PC-9 (cell line): ENCODE measurements around the gene NDE1. TPM values are rescaled to one million over a fixed set of nuclear protein-coding genes. Genes with fewer than 3 reads are reported as not detected.
"Not testable (repeated sequence)": the region's sequence is repeated elsewhere in the genome, so short reads cannot be mapped to it uniquely, and the experiment has no call there.

Source experiments
- BruUV-seq: library from RNA; stranded (reverse); fragments of 400-500 nt; replicated peaks from 2 replicates; lab custom pipeline; 2021; lab: Mats Ljungman, UMichigan
- CTCF ChIA-PET: fragments of 300-600 bp; sonication (Branson Sonifier 250); formaldehyde crosslinking; loops from one replicate; lab custom pipeline; 2022; ENCODE audit warnings: antibody characterized with exemption; lab: Charles Lee
- POLR2A ChIA-PET: fragments of 300-600 bp; sonication (Branson Sonifier 250); formaldehyde crosslinking; loops from one replicate; lab custom pipeline; 2022; ENCODE audit warnings: antibody characterized with exemption; ENCODE audit not compliant: unreplicated experiment; lab: Charles Lee
- DNase-seq, 2 experiments: peaks; one replicate each; pipeline versions ENCODE4 v3.0.0 to v3.0.0-alpha.2; 2015 to 2022; ENCODE audit warnings: mixed read lengths in 1 of 2
- H2AFZ ChIP-seq: fragments of 200-600 bp; sonication (generic); 2 replicates; pipeline ENCODE4 v1.8.1; 2017; ENCODE audit warnings: antibody characterized with exemption
- H3F3A ChIP-seq: fragments of 200-600 bp; sonication (generic); 2 replicates; pipeline ENCODE4 v1.8.1; 2017; ENCODE audit warnings: antibody characterized with exemption, mild to moderate bottlenecking, low read depth; ENCODE audit not compliant: insufficient read depth
- H3K27ac ChIP-seq: fragments of 200-600 bp; sonication (generic); 2 replicates; pipeline ENCODE4 v1.6.1; 2016; ENCODE audit warnings: mixed run types
- H3K27me3 ChIP-seq: fragments of 200-600 bp; sonication (generic); 2 replicates; pipeline ENCODE4 v1.6.1; 2016; ENCODE audit warnings: low read depth, mixed run types; ENCODE audit not compliant: insufficient read depth
- H3K36me3 ChIP-seq: fragments of 200-600 bp; sonication (generic); 2 replicates; pipeline ENCODE4 v1.6.1; 2016; ENCODE audit warnings: low read depth, mixed run types
- H3K4me1 ChIP-seq: fragments of 200-600 bp; sonication (generic); replicated peaks from 2 replicates; pipeline ENCODE4 v1.6.1; 2016; ENCODE audit warnings: mixed run types; ENCODE audit not compliant: insufficient read depth
- H3K4me2 ChIP-seq: fragments of 200-600 bp; sonication (generic); 2 replicates; pipeline ENCODE4 v1.6.1; 2017; ENCODE audit warnings: mixed run types
- H3K4me3 ChIP-seq: fragments of 200-600 bp; sonication (generic); 2 replicates; pipeline ENCODE4 v1.6.1; 2016; ENCODE audit warnings: mixed run types
- H3K79me2 ChIP-seq: fragments of 200-600 bp; sonication (generic); 2 replicates; pipeline ENCODE4 v1.6.1; 2017; ENCODE audit warnings: low read depth, mixed run types
- H3K9me2 ChIP-seq: fragments of 200-600 bp; sonication (generic); 2 replicates; pipeline ENCODE4 v1.8.1; 2017; ENCODE audit warnings: mild to moderate bottlenecking; ENCODE audit not compliant: insufficient read depth
- H3K9me3 ChIP-seq: fragments of 200-600 bp; sonication (generic); 2 replicates; pipeline ENCODE4 v1.8.1; 2016; ENCODE audit warnings: low read depth; ENCODE audit not compliant: insufficient read depth
- H4K20me1 ChIP-seq: fragments of 200-600 bp; sonication (generic); 2 replicates; pipeline ENCODE4 v1.8.1; 2017; ENCODE audit not compliant: insufficient read depth
- CTCF ChIP-seq: fragments of 200-600 bp; sonication (generic); conservative IDR thresholded peaks from 2 replicates; pipeline ENCODE4 v1.6.1; 2017; ENCODE audit warnings: mixed run types, antibody characterized with exemption, mild to moderate bottlenecking, moderate library complexity
- EZH2 ChIP-seq: fragments of 200-600 bp; sonication (generic); IDR thresholded peaks from 2 replicates; pipeline ENCODE4 v1.8.0; 2017; ENCODE audit warnings: antibody characterized with exemption, low read depth
- intact Hi-C: fragments of 100-400 bp; cut with micrococcal nuclease; formaldehyde crosslinking; loops from one replicate; pipeline ENCODE4 v1.10.0; 2022; ENCODE audit not compliant: unreplicated experiment
- total RNA-seq: library from RNA; stranded (reverse); gene quantifications from 2 replicates; pipeline ENCODE4 v1.2.3, GENCODE V29; 2021

The NDE1 gene
- total RNA-seq, 1 experiment from 2014 or later: 119 TPM

GRCh38 chr16:15653227-15653626 lies 3.2 kb downstream of the NDE1 start:
- Histone ChIP-seq H3K9me2 (no peaks in the 10 kb centered on the region), H3K4me1 (peaks cover 14% of the 10 kb centered on the region; the same call in 1 of the 2 replicates), H3K4me2 (no peak overlapping the region), H3K27ac (no peak overlapping the region), H2AFZ (no peak overlapping the region), H3K36me3 (no peaks in the 10 kb centered on the region), H3F3A (peaks cover 6% of the 10 kb centered on the region; the same call in 1 of the 2 replicates), H4K20me1 (no peaks in the 10 kb centered on the region; the same call in 1 of the 2 replicates), H3K9me3 (no peaks in the 10 kb centered on the region), H3K27me3 (no peaks in the 10 kb centered on the region), H3K4me3 (no peak overlapping the region), H3K79me2 (peaks cover 68% of the 10 kb centered on the region)
- DNase-seq: no peak
- ChIA-PET POLR2A (no interaction called here), CTCF (interaction anchor here (0.6 to 0.7 kb wide), 3 partner anchors 19 to 180 kb away, joined by 3 to 8 read pairs (median 5); no protein-coding TSS in a partner anchor)
- no TSS peak for BruUV-seq
- TF ChIP-seq CTCF (no peak), EZH2 (no peak)
- intact Hi-C loops: no loop called here

GRCh38 chr16:15654591-15654990 lies 4.5 kb downstream of the NDE1 start:
- CTCF ChIA-PET: no interaction called here
- H3K79me2 ChIP-seq: peaks cover 76% of the 10 kb centered on the region
- H3K4me2 ChIP-seq: no peak overlapping the region
- H3K4me1 ChIP-seq: peaks cover 8% of the 10 kb centered on the region; the same call in 1 of the 2 replicates
- H3K4me3 ChIP-seq: no peak overlapping the region
- no peak overlapping the region for H2AFZ ChIP-seq
- DNase-seq: no peak
- no peaks in the 10 kb centered on the region for H3K9me3 ChIP-seq
- H3K27ac ChIP-seq: no peak overlapping the region
- no TSS peak for BruUV-seq
- H3K36me3 ChIP-seq: no peaks in the 10 kb centered on the region
- H3K9me2 ChIP-seq: no peaks in the 10 kb centered on the region
- TF ChIP-seq CTCF (no peak), EZH2 (no peak)
- no peaks in the 10 kb centered on the region for H3K27me3 ChIP-seq
- no peaks in the 10 kb centered on the region; the same call in 1 of the 2 replicates for H4K20me1 ChIP-seq
- POLR2A ChIA-PET: no interaction called here
- intact Hi-C loops: no loop called here
- H3F3A ChIP-seq: peaks cover 2% of the 10 kb centered on the region; the same call in 1 of the 2 replicates

GRCh38 chr16:15655561-15655960 lies 5.5 kb downstream of the NDE1 start:
- H3K27me3 ChIP-seq, H3K4me1 ChIP-seq, DNase-seq, intact Hi-C loops, H3K4me2 ChIP-seq, H3K27ac ChIP-seq, H4K20me1 ChIP-seq, POLR2A ChIA-PET, H3K9me2 ChIP-seq, H3K4me3 ChIP-seq, BruUV-seq, H3K9me3 ChIP-seq, H3F3A ChIP-seq, CTCF ChIA-PET, H2AFZ ChIP-seq, H3K36me3 ChIP-seq: not testable (repeated sequence)
- peaks cover 78% of the 10 kb centered on the region for H3K79me2 ChIP-seq

- Histone ChIP-seq H3K4me2 (no peak overlapping the region), H3K36me3 (no peaks in the 10 kb centered on the region), H2AFZ (no peak overlapping the region), H3K27ac (no peak overlapping the region), H3K79me2 (peaks cover 57% of the 10 kb centered on the region), H3K4me1 (no peaks in the 10 kb centered on the region), H3K4me3 (no peak overlapping the region), H3K27me3 (no peaks in the 10 kb centered on the region), H3K9me2 (no peaks in the 10 kb centered on the region), H4K20me1 (no peaks in the 10 kb centered on the region; the same call in 1 of the 2 replicates), H3F3A (no peaks in the 10 kb centered on the region), H3K9me3 (no peaks in the 10 kb centered on the region)
- no peak for TF ChIP-seq EZH2
- no peak for TF ChIP-seq CTCF
- POLR2A ChIA-PET: no interaction called here
- CTCF ChIA-PET: no interaction called here
- intact Hi-C loops: no loop called here
- BruUV-seq: no TSS peak
- DNase-seq: no peak
Measured at GRCh38 chr16:15658149-15658548, 8.1 kb downstream of the NDE1 start.
